ENCODE data around the gene PLCG1.

PLCG1 gene

GRCh38 chr20:41222296-41222695 is 85.0 kb downstream of the PLCG1 start:
- no peak for DNase-seq
- intact Hi-C loops (cut with DNase I; ENCODE audit: low total_unique reads): no loop called here
- TF ChIP-seq CTCF (IDR thresholded peaks at IDR 0.05): no peak
- Histone ChIP-seq H3K4me3 (no peak overlapping the region), H3K27me3 (no peaks in the 10 kb centered on the region), H3K27ac (peak overlapping the region; percentile 48 to 53), H3K4me1 (peaks cover 0 to 36% (median 17%) of the 10 kb centered on the region in 4 donors), H3K36me3 (no peaks in the 10 kb centered on the region), H3K9me3 (no peaks in the 10 kb centered on the region)

GRCh38 chr20:41222703-41223102 is 85.4 kb downstream of the PLCG1 start:
- H3K4me3 ChIP-seq: no peak overlapping the region
- no peak for TF ChIP-seq CTCF (IDR thresholded peaks at IDR 0.05)
- H3K9me3 ChIP-seq: no peaks in the 10 kb centered on the region
- H3K27me3 ChIP-seq: no peaks in the 10 kb centered on the region
- no peak for DNase-seq
- H3K36me3 ChIP-seq: no peaks in the 10 kb centered on the region
- peak overlapping the region; percentile 48 to 53 for H3K27ac ChIP-seq
- peaks cover 0 to 34% (median 17%) of the 10 kb centered on the region in 4 donors for H3K4me1 ChIP-seq
- intact Hi-C loops (cut with DNase I; ENCODE audit: low total_unique reads): no loop called here

DNA sequence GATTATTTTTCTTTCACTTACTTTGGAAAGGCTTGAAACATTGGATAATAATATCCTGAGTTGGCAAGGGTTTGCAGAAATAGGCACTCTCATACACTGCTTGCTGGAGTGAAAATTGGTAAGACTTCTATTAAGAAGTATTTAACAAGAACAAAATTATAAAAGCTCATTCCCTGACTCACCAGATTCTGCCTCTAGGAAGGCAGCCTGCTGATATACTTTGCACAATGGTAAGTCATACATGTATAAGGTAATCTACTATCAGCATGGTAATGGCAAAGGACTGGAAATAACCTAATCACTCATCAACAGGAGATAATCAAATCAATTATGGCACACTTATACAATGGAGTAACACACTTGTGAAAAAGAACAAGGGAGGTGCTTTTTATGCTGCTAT is 85.8 kb downstream of the PLCG1 start:
- intact Hi-C loops (cut with DNase I; ENCODE audit: low total_unique reads): no loop called here
- Histone ChIP-seq H3K36me3 (no peaks in the 10 kb centered on the region), H3K4me3 (no peak overlapping the region), H3K27ac (peak overlapping the region; percentile 37 to 53), H3K9me3 (no peaks in the 10 kb centered on the region), H3K4me1 (peaks cover 0 to 30% (median 17%) of the 10 kb centered on the region in 4 donors), H3K27me3 (no peaks in the 10 kb centered on the region)
- no peak for TF ChIP-seq CTCF (IDR thresholded peaks at IDR 0.05)
- DNase-seq: no peak

GRCh38 chr20:41224281-41224680 is 86.9 kb downstream of the PLCG1 start:
- TF ChIP-seq CTCF (IDR thresholded peaks at IDR 0.05): no peak
- no peaks in the 10 kb centered on the region for H3K36me3 ChIP-seq
- H3K4me3 ChIP-seq: no peak overlapping the region
- no peaks in the 10 kb centered on the region for H3K9me3 ChIP-seq
- no peaks in the 10 kb centered on the region for H3K27me3 ChIP-seq
- peaks cover 0 to 33% (median 17%) of the 10 kb centered on the region in 4 donors for H3K4me1 ChIP-seq
- intact Hi-C loops (cut with DNase I; ENCODE audit: low total_unique reads): no loop called here
- no peak for DNase-seq
- no peak overlapping the region for H3K27ac ChIP-seq

- no peaks in the 10 kb centered on the region for H3K27me3 ChIP-seq
- no peak for TF ChIP-seq CTCF (IDR thresholded peaks at IDR 0.05)
- H3K9me3 ChIP-seq: no peaks in the 10 kb centered on the region
- no peak for DNase-seq
- no peak overlapping the region for H3K4me3 ChIP-seq
- H3K36me3 ChIP-seq: no peaks in the 10 kb centered on the region
- intact Hi-C loops (cut with DNase I; ENCODE audit: low total_unique reads): no loop called here
- H3K4me1 ChIP-seq: peaks cover 0 to 41% (median 18%) of the 10 kb centered on the region in 4 donors
- H3K27ac ChIP-seq: no peak overlapping the region
Observed at GRCh38 chr20:41225091-41225490, 87.7 kb downstream of the PLCG1 start.

DNA sequence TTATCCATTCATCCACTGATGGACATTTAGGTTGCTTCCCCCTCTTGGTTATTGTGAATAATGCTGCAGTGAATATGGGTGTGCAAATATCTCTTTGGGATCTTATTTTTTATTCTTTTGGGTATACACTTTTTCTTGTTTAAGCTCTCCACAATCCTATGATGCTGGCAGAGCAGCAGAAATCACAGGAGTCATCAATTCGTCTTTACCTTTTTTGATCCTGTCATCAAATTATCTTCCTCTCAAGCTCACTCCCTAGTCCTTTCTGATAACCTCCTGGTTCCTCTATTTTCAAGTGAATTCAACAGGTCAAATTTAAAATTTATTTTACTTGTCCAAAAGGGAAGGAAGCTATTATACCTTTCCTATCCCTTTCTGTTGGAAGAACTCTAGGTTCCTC is 89.1 kb downstream of the PLCG1 start:
- H3K9me3 ChIP-seq: no peaks in the 10 kb centered on the region
- H3K4me1 ChIP-seq: peaks cover 0 to 48% (median 19%) of the 10 kb centered on the region in 4 donors
- no peaks in the 10 kb centered on the region for H3K36me3 ChIP-seq
- no peak overlapping the region for H3K4me3 ChIP-seq
- intact Hi-C loops (cut with DNase I; ENCODE audit: low total_unique reads): no loop called here
- no peak overlapping the region for H3K27ac ChIP-seq
- H3K27me3 ChIP-seq: no peaks in the 10 kb centered on the region
- no peak for TF ChIP-seq CTCF (IDR thresholded peaks at IDR 0.05)
- DNase-seq: no peak
